ENCODE data around the gene SRC.

Gene SRC

DNA sequence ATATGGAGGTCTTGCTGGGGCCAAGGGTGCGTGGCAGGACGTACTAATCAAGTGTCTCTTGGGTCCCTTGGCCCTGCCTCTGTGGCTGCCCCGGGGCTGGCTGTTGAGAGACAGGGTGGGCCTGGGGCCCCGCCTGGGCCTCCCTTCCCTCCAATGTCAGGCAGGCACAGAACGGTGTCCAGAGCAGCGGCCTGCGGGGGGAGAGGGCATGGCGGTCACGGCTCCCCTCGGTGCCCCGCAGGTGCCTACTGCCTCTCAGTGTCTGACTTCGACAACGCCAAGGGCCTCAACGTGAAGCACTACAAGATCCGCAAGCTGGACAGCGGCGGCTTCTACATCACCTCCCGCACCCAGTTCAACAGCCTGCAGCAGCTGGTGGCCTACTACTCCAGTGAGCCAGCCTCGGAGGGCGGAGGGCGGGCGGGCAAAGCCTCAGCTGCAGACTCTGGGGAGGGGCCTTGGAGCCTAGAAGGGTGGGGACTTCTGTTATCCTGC lies 50.0 kb downstream of the SRC start:
- no peak for DNase-seq (ENCODE audit: low spot score)

DNA sequence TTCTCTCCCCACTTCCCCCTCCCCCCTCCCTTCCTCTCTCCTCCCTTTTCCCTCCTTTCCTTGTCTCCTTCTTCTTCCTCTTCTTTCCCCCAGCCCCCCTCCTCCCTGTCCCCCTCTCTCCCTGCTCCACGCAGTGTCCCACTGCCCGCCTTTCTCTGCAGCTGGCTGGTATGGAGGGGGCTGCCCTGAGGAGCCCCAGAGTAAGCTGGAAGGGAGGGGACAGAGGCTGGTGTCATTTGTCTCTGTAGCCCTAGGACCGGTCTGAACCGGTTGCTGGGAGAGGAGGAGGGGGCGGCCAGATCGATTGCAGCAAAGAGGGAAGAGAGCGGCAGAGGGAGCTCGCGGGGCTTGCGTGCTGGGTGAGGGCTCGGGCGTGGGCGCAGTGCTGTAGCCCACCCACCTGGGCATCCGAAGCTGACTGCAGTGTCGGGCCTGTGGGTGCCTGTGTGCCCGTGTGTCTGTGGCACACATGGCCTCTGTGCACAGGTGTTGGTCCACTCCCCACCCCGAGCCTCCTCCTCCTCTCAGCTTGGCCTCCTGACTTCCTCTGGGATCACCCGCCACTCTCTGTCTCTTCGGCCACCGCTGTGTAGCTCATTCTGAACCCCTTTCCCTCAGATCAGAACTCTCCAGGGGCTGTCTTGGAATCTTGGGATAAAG lies 50.6 kb downstream of the SRC start:
- DNase-seq (ENCODE audit: low spot score) = peak; percentile 82

DNA sequence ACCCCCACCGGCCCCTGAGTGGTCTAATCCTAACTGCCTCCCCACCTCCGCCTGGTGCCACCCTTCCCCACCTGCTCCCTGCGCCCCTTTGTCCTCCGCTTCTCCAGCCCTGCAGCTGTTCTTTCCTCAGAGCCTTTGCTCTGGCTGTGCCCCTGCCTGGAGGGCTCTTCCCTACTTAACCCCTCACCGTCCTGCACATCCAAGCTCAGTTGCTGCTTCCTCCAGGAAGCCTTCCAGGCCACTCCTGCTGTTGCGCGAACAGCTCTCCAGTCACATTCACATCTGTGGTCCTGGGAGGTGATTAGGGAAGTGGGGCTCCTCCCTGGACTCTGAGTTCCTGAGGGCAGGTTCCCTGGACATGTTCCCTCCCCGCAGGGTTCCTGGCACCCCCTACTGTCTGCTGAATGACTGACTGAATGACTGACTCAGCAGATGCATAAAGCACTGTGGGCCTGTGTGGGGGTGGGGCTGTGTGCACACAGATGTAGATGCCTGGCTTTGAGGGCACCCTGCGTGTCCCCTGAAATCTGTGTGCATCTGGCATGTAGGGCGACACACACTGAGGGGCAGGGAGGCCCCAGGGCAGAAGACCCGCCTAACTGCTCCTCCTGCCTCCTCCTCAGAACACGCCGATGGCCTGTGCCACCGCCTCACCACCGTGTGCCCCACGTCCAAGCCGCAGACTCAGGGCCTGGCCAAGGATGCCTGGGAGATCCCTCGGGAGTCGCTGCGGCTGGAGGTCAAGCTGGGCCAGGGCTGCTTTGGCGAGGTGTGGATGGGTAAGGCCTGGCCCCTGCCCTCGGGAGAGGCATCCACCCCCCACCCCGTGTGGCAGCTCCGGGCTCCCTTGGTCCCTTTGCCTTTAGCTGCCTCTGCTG lies 51.4 kb downstream of the SRC start:
- DNase-seq (ENCODE audit: low spot score) = no peak

DNA sequence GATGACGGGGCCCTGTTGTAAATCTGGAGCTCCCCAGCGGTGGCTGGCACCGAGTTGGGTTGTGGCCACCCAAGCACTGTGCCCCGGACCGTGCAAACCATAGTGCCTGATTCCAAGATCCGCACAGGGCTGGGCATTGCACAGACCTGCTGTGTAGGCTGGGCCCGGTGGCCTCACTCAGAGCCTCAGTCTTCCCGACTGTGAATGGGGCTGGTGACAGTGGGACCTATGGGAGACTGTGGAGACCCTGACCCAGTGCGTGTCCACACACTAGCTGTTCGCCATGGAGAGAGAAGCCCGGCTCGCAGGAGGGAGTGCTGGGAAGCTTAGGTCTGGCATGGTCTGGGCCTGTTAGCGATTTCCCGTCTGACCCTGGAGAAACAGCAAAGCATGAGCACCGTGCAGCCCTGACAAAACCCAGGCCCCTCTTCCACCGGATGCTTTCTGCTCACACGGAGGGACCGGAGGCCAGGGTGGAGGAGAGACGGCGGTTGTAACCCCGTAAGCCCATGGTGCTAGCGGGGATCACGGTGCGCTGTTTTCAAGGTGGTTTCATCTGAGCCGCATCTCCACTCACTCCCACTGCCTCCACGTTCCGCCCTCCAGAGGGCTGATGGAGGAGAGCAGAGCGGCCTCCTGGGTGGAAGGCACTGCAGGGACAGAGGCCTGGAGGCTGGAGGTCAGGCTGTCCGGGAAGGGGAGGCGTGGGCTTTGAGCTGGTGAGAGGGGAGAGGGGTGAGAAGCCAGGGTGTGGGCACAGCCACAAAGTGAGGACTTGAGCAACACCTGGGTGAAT lies 52.2 kb downstream of the SRC start:
- DNase-seq (ENCODE audit: low spot score) = no peak

DNA sequence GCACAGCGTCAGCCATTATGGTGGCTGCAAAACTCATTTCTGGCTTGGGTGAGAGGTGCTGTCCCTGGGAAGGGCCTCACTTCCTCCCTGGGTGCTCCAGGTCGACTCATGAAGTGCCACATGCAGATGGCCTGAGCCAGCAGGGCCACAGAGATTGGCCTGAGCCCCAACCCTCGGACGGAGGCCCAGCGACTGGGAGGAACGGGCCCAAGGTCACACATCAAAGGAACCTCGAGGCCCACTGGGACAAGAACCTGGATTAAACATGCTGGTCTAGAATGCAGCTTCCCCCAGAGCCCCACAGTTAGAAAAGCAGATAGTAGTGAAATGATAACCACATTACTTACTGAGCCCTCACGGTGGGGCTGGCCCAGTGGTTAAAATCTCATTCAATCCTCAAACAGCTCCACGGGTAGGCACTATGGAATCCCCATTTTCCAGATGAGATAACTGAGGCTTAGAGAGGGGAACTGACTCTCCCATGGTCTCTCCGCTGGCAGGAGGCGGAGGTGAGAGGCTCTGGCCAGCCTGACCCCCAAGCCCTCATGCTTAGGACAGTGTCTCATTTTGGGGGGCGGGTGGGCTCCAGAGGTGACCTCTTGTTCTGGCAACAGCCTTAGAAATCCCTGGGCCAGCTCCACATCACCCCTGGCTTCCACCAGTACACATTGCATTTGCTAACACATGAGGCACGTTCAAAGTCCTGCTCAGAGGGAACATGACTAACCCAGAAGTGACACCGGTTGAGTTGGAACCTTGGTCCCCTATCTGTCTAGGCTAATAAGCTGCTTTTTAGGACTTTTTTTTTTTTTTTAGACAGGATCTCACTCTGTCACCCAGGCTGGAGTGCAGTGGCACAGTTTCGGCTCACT lies 53.0 kb downstream of the SRC start:
- DNase-seq (ENCODE audit: low spot score) = no peak

DNA sequence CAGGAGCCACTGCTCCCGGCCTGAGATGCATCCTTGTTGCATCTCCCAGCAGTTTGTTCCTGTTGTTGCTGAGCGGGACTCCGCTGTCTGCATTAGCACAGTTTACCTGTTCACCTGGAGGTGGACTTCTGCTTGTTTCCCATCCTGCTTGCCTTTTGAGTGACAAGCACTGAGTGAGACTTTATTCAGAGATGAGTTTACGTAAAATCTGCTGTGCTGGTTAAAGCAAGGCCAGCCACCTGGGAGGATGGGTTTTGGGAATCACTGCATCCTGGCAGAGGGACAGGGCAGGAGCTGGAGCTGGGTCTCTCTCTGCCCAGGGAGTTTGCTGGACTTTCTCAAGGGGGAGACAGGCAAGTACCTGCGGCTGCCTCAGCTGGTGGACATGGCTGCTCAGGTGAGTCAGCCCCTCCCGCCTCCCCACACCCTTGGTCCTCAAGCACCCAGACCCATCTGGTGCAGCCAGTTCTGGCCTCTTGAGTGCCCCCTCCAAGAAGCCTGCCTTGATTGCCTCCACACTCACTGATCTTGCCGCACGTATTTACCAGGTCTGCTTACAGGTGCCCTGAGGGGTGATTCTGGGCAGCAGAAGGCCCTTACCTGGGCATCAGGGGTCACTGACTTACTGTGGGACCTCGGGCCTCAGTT lies 55.5 kb downstream of the SRC start:
- no peak for DNase-seq (ENCODE audit: low spot score)

DNA sequence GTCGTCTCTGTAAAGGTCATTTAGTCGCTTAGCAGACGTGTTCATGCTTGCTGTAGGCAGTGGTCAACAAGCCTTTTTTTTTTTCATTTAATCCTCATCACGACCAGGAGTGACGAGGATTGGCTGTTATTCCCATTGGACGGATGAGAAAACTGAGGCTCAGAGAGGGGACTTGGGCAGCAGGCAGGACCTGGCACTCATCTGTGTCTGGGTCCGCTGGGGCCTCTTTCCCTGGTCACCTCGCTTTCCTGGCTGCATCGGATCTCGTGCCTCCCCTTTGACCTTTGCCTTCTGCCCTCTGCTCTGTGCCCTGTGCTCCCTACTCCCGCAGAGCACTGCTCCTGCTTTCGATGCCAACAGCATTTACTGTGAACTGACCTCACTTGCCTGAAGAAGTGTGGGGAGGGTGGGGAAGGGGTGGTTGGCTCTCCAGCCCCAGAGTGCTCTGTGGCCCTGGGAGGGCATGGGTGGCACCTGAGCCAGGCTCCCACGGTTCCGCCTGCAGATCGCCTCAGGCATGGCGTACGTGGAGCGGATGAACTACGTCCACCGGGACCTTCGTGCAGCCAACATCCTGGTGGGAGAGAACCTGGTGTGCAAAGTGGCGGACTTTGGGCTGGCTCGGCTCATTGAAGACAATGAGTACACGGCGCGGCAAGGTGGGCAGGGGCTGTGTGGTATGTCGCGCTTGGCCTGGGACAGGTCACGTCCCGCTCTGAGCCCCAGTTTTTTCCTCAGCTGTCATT lies 56.2 kb downstream of the SRC start:
- DNase-seq (ENCODE audit: low spot score) = no peak

DNA sequence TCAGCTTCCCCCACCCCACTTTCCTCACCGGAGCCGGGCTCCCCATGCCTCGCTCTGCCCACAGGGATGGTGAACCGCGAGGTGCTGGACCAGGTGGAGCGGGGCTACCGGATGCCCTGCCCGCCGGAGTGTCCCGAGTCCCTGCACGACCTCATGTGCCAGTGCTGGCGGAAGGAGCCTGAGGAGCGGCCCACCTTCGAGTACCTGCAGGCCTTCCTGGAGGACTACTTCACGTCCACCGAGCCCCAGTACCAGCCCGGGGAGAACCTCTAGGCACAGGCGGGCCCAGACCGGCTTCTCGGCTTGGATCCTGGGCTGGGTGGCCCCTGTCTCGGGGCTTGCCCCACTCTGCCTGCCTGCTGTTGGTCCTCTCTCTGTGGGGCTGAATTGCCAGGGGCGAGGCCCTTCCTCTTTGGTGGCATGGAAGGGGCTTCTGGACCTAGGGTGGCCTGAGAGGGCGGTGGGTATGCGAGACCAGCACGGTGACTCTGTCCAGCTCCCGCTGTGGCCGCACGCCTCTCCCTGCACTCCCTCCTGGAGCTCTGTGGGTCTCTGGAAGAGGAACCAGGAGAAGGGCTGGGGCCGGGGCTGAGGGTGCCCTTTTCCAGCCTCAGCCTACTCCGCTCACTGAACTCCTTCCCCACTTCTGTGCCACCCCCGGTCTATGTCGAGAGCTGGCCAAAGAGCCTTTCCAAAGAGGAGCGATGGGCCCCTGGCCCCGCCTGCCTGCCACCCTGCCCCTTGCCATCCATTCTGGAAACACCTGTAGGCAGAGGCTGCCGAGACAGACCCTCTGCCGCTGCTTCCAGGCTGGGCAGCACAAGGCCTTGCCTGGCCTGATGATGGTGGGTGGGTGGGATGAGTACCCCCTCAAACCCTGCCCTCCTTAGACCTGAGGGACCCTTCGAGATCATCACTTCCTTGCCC lies 57.4 kb downstream of the SRC start:
- no peak for DNase-seq (ENCODE audit: low spot score)

DNA sequence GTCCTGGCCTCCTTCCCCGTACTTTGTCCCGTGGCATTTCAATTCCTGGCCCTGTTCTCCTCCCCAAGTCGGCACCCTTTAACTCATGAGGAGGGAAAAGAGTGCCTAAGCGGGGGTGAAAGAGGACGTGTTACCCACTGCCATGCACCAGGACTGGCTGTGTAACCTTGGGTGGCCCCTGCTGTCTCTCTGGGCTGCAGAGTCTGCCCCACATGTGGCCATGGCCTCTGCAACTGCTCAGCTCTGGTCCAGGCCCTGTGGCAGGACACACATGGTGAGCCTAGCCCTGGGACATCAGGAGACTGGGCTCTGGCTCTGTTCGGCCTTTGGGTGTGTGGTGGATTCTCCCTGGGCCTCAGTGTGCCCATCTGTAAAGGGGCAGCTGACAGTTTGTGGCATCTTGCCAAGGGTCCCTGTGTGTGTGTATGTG lies 58.5 kb downstream of the SRC start:
- DNase-seq (ENCODE audit: low spot score) = no peak

DNA sequence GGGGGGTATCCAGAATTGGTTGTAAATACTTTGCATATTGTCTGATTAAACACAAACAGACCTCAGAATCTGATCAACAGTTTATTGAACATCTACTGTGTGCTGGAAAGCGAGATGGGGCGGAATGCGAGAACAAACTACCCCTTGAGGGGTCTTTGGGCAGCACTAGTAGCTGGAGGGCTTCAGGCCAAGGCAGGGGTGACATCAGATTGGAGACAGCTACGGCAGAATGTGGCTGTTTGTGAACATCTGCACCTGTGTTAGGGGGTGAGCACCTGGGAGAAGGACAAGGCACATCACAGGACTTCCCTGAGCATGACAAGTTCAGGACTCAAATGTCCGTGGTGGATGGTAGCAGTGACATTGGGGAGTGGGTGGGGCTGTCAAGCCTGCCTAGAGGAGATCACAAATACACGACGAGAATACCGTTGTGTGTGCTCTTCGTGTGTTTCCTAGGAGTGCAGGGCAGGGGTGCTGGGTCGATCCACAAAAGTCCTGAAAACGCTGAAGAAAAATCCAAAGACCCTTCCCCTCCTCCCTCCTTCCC lies 59.5 kb downstream of the SRC start:
- no peak for DNase-seq (ENCODE audit: low spot score)

DNA sequence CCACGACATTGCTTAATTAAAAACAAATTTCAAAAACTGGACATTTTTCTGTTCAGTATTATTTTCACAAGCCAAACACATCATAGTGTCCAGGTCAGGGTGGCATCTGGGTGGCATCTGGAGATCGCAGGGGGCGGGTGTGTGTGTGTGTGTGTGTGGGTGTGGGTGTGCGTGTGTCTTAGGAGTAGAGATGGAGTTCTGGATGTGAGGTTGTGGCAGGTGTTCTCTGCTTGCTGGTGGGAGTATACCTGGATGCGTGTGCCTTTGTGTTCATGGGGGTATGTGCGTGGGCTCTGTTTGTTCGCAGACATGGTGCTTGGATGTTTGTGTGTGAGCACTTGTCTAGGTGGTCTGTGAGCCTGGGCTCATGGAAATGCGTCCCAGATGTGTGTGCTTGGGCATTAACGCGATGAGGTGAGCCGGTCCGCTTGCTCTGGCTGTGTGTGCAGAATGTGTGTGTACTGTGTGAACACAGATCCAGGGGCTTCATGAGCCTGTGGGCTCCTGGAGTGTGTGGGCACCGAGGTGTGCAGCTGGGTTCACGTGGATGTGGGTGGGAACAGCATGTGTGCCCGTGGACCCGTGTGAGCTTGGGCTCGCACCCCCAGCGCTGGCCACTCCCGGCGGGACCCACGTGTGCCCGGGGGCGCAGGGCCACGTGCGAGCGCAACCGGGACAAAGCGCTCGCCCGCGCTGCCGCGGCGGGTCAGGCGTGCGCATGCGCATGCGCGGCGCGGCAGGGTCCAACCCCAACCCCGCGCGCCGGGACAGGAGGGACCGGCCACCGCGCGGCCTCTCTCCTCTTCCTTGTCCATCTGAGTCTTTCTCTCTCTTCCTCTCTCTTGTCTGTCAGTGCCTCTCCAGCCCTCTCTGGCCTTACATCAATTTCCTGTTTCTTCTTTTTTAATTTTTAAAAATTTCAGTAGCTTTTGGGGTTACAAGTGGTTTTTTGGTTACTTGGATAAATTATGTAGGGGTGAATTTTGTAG lies 60.4 kb downstream of the SRC start:
- DNase-seq (ENCODE audit: low spot score) = no peak

DNA sequence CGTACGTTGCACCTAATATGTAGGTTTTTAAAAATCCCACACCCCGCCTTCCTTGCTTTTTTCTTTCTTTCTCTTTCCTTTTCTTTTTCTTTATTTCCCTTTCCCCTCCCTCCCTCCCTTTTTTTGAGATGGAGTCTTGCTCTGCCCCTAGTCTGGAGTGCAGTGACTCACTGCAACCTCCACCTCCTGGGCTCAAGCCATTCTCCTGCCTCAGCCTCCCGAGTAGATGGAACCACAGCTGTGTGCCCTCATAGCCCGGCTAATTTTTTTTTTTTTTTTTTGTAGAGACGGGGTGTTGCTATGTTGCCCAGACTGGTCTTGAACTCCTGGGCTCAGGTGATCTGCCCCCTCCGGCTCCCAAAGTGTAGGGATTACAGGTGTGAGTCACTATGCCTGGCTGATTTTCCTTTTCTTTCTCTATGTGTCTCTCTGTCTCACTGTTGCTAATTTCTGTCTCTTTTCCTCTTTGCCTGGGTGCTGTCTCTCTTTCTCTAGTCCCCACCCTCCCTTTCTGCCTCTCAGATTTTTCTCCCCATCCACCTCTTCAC lies 61.2 kb downstream of the SRC start:
- DNase-seq (ENCODE audit: low spot score) = no peak

DNA sequence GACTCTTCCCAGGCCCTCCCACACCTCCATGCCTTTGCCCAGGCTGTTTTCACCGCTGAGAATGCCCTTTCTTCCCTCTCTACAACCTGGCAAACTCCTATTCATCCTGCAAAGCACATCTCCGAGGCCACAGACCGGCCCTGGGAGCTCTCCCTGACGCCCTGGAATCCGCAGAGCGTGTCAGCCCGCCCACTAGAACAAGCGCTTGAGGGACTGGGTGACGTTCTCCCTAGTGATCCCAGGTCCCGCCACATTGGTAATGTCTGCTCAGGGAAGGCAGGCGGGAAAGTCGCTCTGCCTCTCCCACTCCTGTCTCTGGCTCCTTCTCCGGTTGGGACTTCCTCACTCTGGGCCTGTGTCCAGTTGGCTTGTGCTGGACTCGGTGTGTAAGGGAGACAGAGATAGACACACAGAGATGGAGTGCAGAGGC lies 61.6 kb downstream of the SRC start:
- DNase-seq (ENCODE audit: low spot score) = no peak

DNA sequence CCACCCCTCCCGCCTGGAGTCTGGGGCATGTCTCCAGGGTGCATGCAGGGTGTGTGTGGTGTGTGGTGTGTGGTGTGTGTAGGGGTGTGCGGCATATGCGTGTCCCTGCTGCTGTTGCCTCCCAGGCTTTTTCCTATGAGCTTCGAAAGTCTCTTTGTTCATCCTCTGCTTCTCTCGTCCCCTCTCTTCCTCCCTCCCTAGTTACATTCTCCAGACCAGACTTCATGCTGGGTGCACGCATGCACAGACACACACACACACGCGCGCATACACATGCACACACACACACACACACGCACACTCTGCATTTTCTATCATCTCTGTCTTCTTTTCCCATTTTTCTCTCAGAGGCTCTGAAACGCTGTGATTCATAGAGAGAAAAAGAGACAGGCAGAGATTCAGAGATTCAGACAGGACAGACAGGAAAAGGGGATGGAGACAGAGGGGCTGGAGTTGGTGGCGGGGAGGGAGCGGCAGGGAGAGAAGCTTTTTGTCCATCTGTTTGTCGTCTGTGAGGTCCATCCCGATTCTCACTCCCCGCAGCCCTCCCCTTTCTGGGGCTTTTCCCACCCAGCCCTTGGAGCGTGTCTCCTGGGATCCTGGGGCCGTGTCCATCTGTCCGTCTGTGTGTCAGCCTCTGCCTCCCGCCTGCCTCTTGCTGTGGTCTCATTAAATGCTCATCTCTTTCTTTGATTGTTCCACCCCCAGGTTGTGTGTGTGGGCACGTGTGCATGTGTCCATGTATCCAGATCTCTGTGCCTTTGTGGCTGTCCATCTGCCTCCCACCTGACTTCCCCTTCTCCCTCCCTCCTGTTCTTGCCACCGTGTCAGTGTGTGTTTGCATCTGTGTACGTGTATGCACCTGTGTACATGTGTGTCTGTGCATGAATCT lies 62.6 kb downstream of the SRC start:
- DNase-seq (ENCODE audit: low spot score) = no peak

DNA sequence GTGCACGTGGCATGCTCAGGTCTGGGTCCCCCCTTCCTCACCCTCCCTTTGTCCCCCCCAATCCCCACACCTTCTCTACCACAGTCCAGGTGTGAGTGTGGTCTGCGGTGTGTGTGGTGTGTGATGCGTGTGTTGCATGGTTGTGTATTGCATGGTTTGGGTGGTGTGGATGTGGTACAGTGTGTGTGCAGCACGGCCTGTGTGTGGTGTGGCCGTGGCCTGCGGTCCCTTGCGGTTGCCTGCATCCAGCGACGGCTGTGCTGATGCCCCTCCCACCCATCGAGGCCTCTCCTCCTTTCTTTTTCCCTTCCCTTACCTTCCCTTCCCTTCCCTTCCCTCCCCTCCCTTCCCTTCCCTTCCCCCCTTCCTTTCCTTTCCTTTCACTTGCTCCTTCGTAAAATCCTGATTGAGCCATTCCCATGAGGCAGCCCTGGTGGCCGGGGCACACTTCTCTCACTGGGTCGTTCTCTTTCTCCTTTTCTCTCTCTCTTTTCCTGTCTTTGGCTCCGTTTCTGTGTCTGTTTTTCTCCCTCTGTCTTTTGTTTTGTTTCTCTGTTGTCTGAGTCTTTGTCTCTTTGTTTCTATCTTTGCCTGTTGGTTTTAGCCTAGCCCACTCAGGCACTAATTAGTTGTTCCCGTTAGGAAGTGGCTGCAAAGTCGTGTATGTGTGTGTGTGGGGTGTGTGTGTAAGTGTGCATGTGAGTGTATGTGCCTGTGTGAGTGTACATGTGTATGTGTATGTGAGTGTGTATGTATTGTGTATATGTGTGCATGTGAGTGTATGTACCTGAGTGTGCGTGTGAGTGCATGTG lies 65.7 kb downstream of the SRC start:
- DNase-seq (ENCODE audit: low spot score) = no peak

DNA sequence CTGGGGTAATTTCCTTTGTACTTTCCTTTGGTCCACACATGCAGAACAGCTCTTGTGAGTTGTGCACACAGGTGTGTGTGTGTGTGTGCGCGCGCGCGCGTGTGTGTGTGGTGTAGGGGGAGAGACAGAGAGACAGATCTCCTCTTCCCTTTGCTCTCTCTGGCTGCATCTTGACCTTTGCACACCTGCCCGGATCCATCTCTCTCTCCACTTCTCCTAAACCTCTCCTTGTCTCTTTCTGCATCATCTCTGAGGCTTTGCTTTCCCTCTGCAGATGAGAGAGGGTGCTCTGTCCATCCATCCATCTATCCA lies 67.0 kb downstream of the SRC start:
- DNase-seq (ENCODE audit: low spot score) = no peak
